HFFc6 (cell line): ENCODE measurements around the gene BRD3OS. TPM values are rescaled to one million over a fixed set of nuclear protein-coding genes. Genes with fewer than 3 reads are reported as not detected.

Experiments
- DNase-seq: peaks from one replicate; pipeline ENCODE4 v3.0.0-alpha.2; 2018
- H3K27ac Mint-ChIP-seq: 2 replicates; pipeline ENCODE4 v1.8.0; 2020; ENCODE audit warnings: mild to moderate bottlenecking, mixed read lengths
- H3K27me3 Mint-ChIP-seq: 2 replicates; pipeline ENCODE4 v1.8.0; 2021; ENCODE audit warnings: mild to moderate bottlenecking, moderate library complexity, mixed read lengths; ENCODE audit not compliant: insufficient read depth
- H3K36me3 Mint-ChIP-seq: 2 replicates; pipeline ENCODE4 v1.8.0; 2021; ENCODE audit warnings: low read depth, mixed read lengths
- H3K4me1 Mint-ChIP-seq: 2 replicates; pipeline ENCODE4 v1.8.0; 2020; ENCODE audit warnings: low read depth, mixed read lengths
- H3K4me3 Mint-ChIP-seq: 2 replicates; pipeline ENCODE4 v1.8.0; 2020; ENCODE audit warnings: mild to moderate bottlenecking, moderate library complexity, mixed read lengths
- H3K9me3 Mint-ChIP-seq: 2 replicates; pipeline ENCODE4 v1.8.0; 2020; ENCODE audit warnings: mild to moderate bottlenecking, mixed read lengths
- CTCF ChIP-seq: fragments of 200-600 bp; sonication (generic); IDR thresholded peaks from 2 replicates; pipeline ENCODE4 v1.5.0; 2021; ENCODE audit warnings: antibody characterized with exemption, mild to moderate bottlenecking
- total RNA-seq, 6 experiments: library from RNA; stranded (reverse); fragmentation: NEBNext Ultra II Directional; extraction: Animal tissue kit (Norgen Biotek cat#: 25700); gene quantifications; 2 replicates in 1 of 6; 3 replicates in 5 of 6; pipeline ENCODE4 v1.2.3, GENCODE V29; 2021

The BRD3OS gene
- total RNA-seq, 6 experiments from 2014 or later, result 28.7 to 36.8 (median 31.1) TPM

- TF ChIP-seq CTCF, result no peak
- DNase-seq, result no peak
- no peak overlapping the region for H3K27ac Mint-ChIP-seq
- H3K4me1 Mint-ChIP-seq, result peaks cover 38% of the 10 kb centered on the region
- no peaks in the 10 kb centered on the region for H3K36me3 Mint-ChIP-seq
- no peaks in the 10 kb centered on the region; the same call in 1 of the 2 replicates for H3K27me3 Mint-ChIP-seq
- no peaks in the 10 kb centered on the region for H3K9me3 Mint-ChIP-seq
- H3K4me3 Mint-ChIP-seq, result no peak overlapping the region
These were observed 35.3 kb downstream of the BRD3OS start for GRCh38 chr9:134060546-134060945.

DNA sequence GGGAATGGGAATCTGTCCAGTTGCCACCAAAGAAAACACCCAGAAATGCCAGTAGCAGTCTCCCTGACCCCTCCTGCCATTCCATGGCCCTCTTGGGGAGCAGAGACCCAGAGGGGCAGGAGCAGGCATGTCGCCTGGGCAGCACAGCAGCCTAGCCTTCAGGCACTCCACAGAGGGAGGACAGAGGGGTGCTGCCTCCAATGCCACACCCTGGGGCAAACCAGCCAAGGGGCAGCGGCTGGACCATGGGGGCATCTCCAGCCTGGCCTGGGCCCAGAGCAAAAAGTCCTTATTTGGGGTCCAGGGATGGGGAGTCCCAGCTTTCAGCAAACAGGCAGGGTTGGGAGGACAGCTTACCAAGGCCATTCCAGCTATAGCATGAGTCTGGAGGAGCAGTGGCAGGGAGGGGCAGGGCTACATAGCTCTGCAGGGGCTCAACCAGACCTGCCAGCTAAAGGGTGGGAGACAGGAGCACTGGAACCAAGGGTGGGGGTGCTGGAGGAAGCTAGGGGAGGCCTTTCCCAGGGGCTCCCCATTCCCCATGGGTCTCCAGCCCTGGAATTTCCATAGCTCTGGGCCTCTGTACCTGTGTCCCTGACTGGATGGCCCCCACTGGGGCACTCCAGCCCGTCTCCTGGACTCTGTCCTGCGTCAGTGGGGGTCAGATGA is 35.9 kb downstream of the BRD3OS start:
- no peak overlapping the region for H3K4me3 Mint-ChIP-seq
- H3K27me3 Mint-ChIP-seq, result no peaks in the 10 kb centered on the region; the same call in 1 of the 2 replicates
- no peaks in the 10 kb centered on the region for H3K9me3 Mint-ChIP-seq
- TF ChIP-seq CTCF, result no peak
- no peak for DNase-seq
- H3K36me3 Mint-ChIP-seq, result no peaks in the 10 kb centered on the region
- H3K27ac Mint-ChIP-seq, result no peak overlapping the region
- H3K4me1 Mint-ChIP-seq, result peaks cover 38% of the 10 kb centered on the region

DNA sequence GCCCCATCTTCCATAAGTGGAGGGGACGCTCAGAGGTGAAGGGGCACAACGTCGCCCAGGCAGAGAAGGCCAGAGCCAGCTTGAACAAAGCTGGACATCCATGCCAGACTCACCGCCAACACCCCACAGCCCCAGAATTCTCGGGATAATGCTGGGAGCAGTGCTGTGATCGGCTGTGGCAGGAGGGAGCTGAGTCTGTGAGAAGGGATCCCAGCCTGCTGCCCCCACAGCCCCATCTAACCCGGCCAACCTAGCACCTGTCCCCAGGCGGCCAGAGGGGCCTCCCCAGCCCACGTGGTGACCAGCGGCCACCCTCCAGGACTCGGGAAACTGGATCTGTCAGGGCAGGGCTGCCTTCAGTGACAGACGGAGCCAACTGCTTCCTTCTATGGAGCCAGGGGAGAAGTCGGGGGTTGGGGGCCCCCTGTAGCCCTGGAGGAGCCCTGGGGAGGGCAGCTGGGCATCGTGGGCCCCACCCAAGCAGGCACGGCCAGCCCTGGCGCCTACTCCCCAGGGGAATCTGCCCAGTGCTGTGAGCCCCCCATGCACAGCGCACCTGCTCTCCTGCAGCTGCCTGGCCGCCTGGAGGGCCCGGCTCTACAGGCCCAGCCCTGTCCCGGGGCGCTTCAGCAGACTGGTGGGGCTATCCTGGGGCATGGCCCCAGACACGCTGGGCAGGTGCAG is 36.5 kb downstream of the BRD3OS start:
- peaks cover 39% of the 10 kb centered on the region for H3K4me1 Mint-ChIP-seq
- no peak for DNase-seq
- no peak for TF ChIP-seq CTCF
- no peaks in the 10 kb centered on the region for H3K9me3 Mint-ChIP-seq
- no peak overlapping the region for H3K4me3 Mint-ChIP-seq
- no peaks in the 10 kb centered on the region for H3K36me3 Mint-ChIP-seq
- no peak overlapping the region for H3K27ac Mint-ChIP-seq
- H3K27me3 Mint-ChIP-seq, result no peaks in the 10 kb centered on the region; the same call in 1 of the 2 replicates

DNA sequence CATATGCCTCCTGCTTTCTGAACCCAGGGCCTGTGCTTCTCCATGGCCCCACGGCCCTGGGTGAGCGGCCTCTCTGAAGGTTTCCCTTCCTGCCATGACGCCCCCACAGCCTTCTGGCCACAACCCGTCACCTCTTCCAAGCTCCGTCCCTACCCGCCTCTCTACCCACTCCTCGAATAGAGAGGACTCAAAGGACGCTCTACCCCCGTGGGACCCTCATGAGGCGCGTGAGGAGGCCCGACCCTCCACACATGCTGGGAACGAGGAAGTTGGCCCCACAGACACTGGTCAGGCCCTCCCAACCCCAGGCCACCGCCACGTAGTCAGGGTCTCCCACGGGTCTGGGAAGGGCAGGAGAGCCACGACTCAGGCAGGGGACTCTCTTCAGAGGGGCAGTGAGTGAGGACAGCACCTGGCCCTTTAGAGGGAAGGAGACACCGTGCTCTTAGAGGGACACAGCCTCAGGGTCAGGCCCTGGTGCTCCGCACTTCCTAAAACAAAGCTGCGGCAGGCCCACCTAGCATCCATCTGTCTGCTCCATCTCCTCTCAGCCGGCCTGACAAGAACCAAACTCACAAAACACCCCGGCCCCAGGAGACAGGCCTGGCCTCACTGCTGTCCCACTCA is 37.3 kb downstream of the BRD3OS start:
- Mint-ChIP-seq H3K27ac (no peak overlapping the region), H3K4me1 (peaks cover 39% of the 10 kb centered on the region), H3K9me3 (no peaks in the 10 kb centered on the region), H3K27me3 (no peaks in the 10 kb centered on the region; the same call in none of the 2 replicates), H3K36me3 (no peaks in the 10 kb centered on the region), H3K4me3 (no peak overlapping the region)
- no peak for TF ChIP-seq CTCF
- no peak for DNase-seq

GRCh38 chr9:134063088-134063570 is 37.8 kb downstream of the BRD3OS start:
- Mint-ChIP-seq H3K4me3 (no peak overlapping the region), H3K27ac (no peak overlapping the region), H3K4me1 (peaks cover 39% of the 10 kb centered on the region), H3K9me3 (no peaks in the 10 kb centered on the region), H3K27me3 (no peaks in the 10 kb centered on the region; the same call in none of the 2 replicates), H3K36me3 (no peaks in the 10 kb centered on the region)
- no peak for TF ChIP-seq CTCF
- DNase-seq, result no peak
